Measurements from ENCODE around the gene NEGR1. TPM values are rescaled to one million over a fixed set of nuclear protein-coding genes. Genes with fewer than 3 reads are reported as not detected.

NEGR1 gene
- total and polyA plus RNA-seq, 2 donors (not counting 3 experiments of a cell fraction or from before 2014, with no cell fraction given): 6.8 to 21.8 TPM

- Histone ChIP-seq H3K9me3 (replicated peaks; ENCODE audit: control insufficient read depth, insufficient read depth, low read length) (no peaks in the 10 kb centered on the region), H3K36me3 (ENCODE audit: control insufficient read depth in 2 of 2, extremely low read depth in 1 of 2, insufficient read depth in 2 of 2, low read length in 2 of 2) (no peaks in the 10 kb centered on the region), H3K4me2 (ENCODE audit: insufficient read depth, low read length) (no peak overlapping the region), H4K20me1 (replicated peaks; ENCODE audit: control insufficient read depth, extremely low read depth, insufficient read depth, low read length) (no peaks in the 10 kb centered on the region), H3K79me2 (ENCODE audit: control insufficient read depth, insufficient read depth, low read length) (no peaks in the 10 kb centered on the region), H3K9me1 (replicated peaks; ENCODE audit: control insufficient read depth, extremely low read depth, insufficient read depth, low read length) (no peaks in the 10 kb centered on the region), H3K9ac (replicated peaks; ENCODE audit: extremely low read depth, insufficient read depth, low read length) (no peak overlapping the region), H3K4me3 (replicated peaks in 1 of 3; ENCODE audit: insufficient read depth in 1 of 3, low read depth in 1 of 3, low read length in 3 of 3) (no peak overlapping the region), H3K27ac (ENCODE audit: insufficient read depth, low read depth, low read length) (no peak overlapping the region), H3K27me3 (ENCODE audit: control insufficient read depth in 2 of 2, insufficient read depth in 2 of 2, low read length in 2 of 2) (no peaks in the 10 kb centered on the region), H2AFZ (ENCODE audit: low read depth, low read length) (no peak overlapping the region), H3K4me1 (ENCODE audit: control insufficient read depth, extremely low read depth, insufficient read depth, low read length) (no peaks in the 10 kb centered on the region)
- ChIA-PET POLR2A (interaction anchor here (0.7 kb wide), 1 partner anchor 9 kb away, joined by 3 read pairs; no protein-coding TSS in a partner anchor), CTCF (interaction anchor here (1.3 kb wide), 1 partner anchor 30 kb away, joined by 3 read pairs; no protein-coding TSS in a partner anchor)
- intact Hi-C loops (cut with micrococcal nuclease) (no loop called here), dilution Hi-C loops (cut with MboI; ENCODE audit: extremely low pct_ligation_motif_present, low sequenced_read_pairs) (no loop called here)
- TF ChIP-seq, protein P1, sequence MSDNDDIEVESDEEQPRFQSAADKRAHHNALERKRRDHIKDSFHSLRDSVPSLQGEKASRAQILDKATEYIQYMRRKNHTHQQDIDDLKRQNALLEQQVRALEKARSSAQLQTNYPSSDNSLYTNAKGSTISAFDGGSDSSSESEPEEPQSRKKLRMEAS (IDR thresholded peaks at IDR 0.05; ENCODE audit: insufficient read depth, insufficient read length): no peak
- TF ChIP-seq POLR2A (IDR thresholded peaks at IDR 0.05; ENCODE audit: low read depth, low read length) (no peak), FOS (IDR thresholded peaks at IDR 0.05; ENCODE audit: borderline replicate concordance, insufficient read depth, low read length) (no peak), POLR2AphosphoS5 (IDR thresholded peaks at IDR 0.05; ENCODE audit: insufficient read depth, low read depth, low read length) (no peak), MYC (IDR thresholded peaks at IDR 0.05; ENCODE audit: low read depth, low read length) (no peak), JUN (IDR thresholded peaks at IDR 0.05; ENCODE audit: borderline replicate concordance, insufficient read depth, insufficient read length, low read depth) (no peak), GATA2 (IDR thresholded peaks at IDR 0.05; ENCODE audit: insufficient read depth, insufficient read length, low read depth, low read length) (no peak), EZH2 (IDR thresholded peaks at IDR 0.05; ENCODE audit: borderline replicate concordance, low read depth, low read length, severe bottlenecking) (no peak)
- TF ChIP-seq, protein P2, sequence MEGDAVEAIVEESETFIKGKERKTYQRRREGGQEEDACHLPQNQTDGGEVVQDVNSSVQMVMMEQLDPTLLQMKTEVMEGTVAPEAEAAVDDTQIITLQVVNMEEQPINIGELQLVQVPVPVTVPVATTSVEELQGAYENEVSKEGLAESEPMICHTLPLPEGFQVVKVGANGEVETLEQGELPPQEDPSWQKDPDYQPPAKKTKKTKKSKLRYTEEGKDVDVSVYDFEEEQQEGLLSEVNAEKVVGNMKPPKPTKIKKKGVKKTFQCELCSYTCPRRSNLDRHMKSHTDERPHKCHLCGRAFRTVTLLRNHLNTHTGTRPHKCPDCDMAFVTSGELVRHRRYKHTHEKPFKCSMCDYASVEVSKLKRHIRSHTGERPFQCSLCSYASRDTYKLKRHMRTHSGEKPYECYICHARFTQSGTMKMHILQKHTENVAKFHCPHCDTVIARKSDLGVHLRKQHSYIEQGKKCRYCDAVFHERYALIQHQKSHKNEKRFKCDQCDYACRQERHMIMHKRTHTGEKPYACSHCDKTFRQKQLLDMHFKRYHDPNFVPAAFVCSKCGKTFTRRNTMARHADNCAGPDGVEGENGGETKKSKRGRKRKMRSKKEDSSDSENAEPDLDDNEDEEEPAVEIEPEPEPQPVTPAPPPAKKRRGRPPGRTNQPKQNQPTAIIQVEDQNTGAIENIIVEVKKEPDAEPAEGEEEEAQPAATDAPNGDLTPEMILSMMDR (IDR thresholded peaks at IDR 0.05; ENCODE audit: extremely low read depth in 1 of 2, insufficient read depth in 1 of 2, low read depth in 1 of 2, low read length in 2 of 2): no peak
- no TSS peak for BruUV-seq (replicated peaks)
- FAIRE-seq (no peak), DNase-seq (ENCODE audit: low read depth, low spot score) (peak; percentile 38)
Measured at GRCh38 chr1:71834601-71835441, 447.5 kb downstream of the NEGR1 start.
